Stimulated activated naive CD8-positive, alpha-beta T cell treated with anti-CD3 and anti-CD28 coated beads, Interleukin-15, Interleukin-2, amounts not matched to agents 100 U/mL and 50 U/mL, for 24 hours (primary cell): ENCODE measurements around the gene MACROD1.

Source experiments
- ATAC-seq: fragments of 150-1000 bp; cut with Tn5 transposase; one replicate; pipeline ENCODE4 v1.10.0; 2021
- DNase-seq: peaks from one replicate; pipeline ENCODE4 v3.0.0; 2021

The MACROD1 gene

GRCh38 chr11:64113462-64113780 is 52.5 kb downstream of the MACROD1 start:
- no peak for ATAC-seq
- DNase-seq, result no peak

- ATAC-seq, result no peak
- no peak for DNase-seq
Observed at GRCh38 chr11:64112771-64113461, 53.0 kb downstream of the MACROD1 start.

- no peak for DNase-seq
- ATAC-seq, result no peak
Observed at GRCh38 chr11:64110465-64111375, 55.2 kb downstream of the MACROD1 start.

GRCh38 chr11:64109332-64109731 is 56.6 kb downstream of the MACROD1 start:
- ATAC-seq (no peak), DNase-seq (no peak)

GRCh38 chr11:64107303-64107702 is 58.6 kb downstream of the MACROD1 start:
- no peak for DNase-seq

GRCh38 chr11:64104632-64105031 is 61.3 kb downstream of the MACROD1 start:
- no peak for DNase-seq
- no peak for ATAC-seq

More at GRCh38 chr11:64107303-64107702, 58.6 kb downstream of the MACROD1 start:
- no peak for ATAC-seq

GRCh38 chr11:64103277-64103985 is 62.5 kb downstream of the MACROD1 start:
- DNase-seq (no peak), ATAC-seq (no peak)

GRCh38 chr11:64102005-64102738 is 63.7 kb downstream of the MACROD1 start:
- DNase-seq (no peak), ATAC-seq (no peak)

- ATAC-seq, result no peak
- DNase-seq, result no peak
Observed at GRCh38 chr11:64101461-64101860, 64.5 kb downstream of the MACROD1 start.

GRCh38 chr11:64100782-64101353 is 65.0 kb downstream of the MACROD1 start:
- no peak for ATAC-seq
- DNase-seq, result no peak

- ATAC-seq, result no peak
- no peak for DNase-seq
Observed at GRCh38 chr11:64100360-64100759, 65.6 kb downstream of the MACROD1 start.

- ATAC-seq (no peak), DNase-seq (no peak)
Observed at GRCh38 chr11:64099436-64099835, 66.5 kb downstream of the MACROD1 start.

GRCh38 chr11:64098318-64098831 is 67.5 kb downstream of the MACROD1 start:
- DNase-seq (no peak), ATAC-seq (no peak)

- DNase-seq (no peak), ATAC-seq (no peak)
Observed at GRCh38 chr11:64097468-64098317, 68.2 kb downstream of the MACROD1 start.

GRCh38 chr11:64096835-64097234 is 69.1 kb downstream of the MACROD1 start:
- no peak for ATAC-seq

GRCh38 chr11:64095949-64096348 is 70.0 kb downstream of the MACROD1 start:
- ATAC-seq, result no peak
- no peak for DNase-seq

More at GRCh38 chr11:64096835-64097234, 69.1 kb downstream of the MACROD1 start:
- no peak for DNase-seq

- no peak for ATAC-seq
Observed at GRCh38 chr11:64095273-64095817, 70.6 kb downstream of the MACROD1 start.

GRCh38 chr11:64094463-64095260 is 71.3 kb downstream of the MACROD1 start:
- DNase-seq (no peak), ATAC-seq (no peak)

More at GRCh38 chr11:64095273-64095817, 70.6 kb downstream of the MACROD1 start:
- no peak for DNase-seq
